Left ventricle myocardium inferior (tissue), 1 donor: ENCODE data around the gene PPP1R12B. TPM values are rescaled to one million over a fixed set of nuclear protein-coding genes. Genes with fewer than 3 reads are reported as not detected.
"Not testable (repeated sequence)": the region's sequence is repeated elsewhere in the genome, so short reads cannot be mapped to it uniquely, and the experiment has no call there.

ENCODE experiments used
- DNase-seq: peaks from one replicate; pipeline ENCODE4 v3.0.0-alpha.2; 2020
- H3K27ac ChIP-seq: fragments of 200-600 bp; replicated peaks from 2 replicates; pipeline ENCODE4 v1.8.0; 2021
- H3K27me3 ChIP-seq: fragments of 200-600 bp; 2 replicates; pipeline ENCODE4 v1.8.0; 2021; ENCODE audit warnings: low read depth
- H3K36me3 ChIP-seq: fragments of 200-600 bp; 2 replicates; pipeline ENCODE4 v1.8.0; 2021
- H3K4me1 ChIP-seq: fragments of 200-600 bp; 2 replicates; pipeline ENCODE4 v1.8.0; 2021
- H3K4me3 ChIP-seq: fragments of 200-600 bp; 2 replicates; pipeline ENCODE4 v1.8.0; 2021; ENCODE audit warnings: mild to moderate bottlenecking, moderate library complexity
- H3K9me3 ChIP-seq: fragments of 200-600 bp; replicated peaks from 2 replicates; pipeline ENCODE4 v1.8.0; 2021
- intact Hi-C: fragments of 100-400 bp; cut with micrococcal nuclease; formaldehyde crosslinking; loops from one replicate; pipeline ENCODE4 v1.11.0; 2022
- total RNA-seq: library from RNA; stranded (reverse); fragmentation: NEBNext Ultra II Directional; extraction: Animal tissue kit (Norgen Biotek cat#: 25700); gene quantifications from one replicate; pipeline ENCODE4 v1.2.1, GENCODE V29; 2021
- TF ChIP-seq, protein P1 (sequence below): fragments of 200-600 bp; IDR thresholded peaks from 2 replicates; pipeline ENCODE4 v1.8.0; 2021; ENCODE audit warnings: antibody characterized with exemption, mild to moderate bottlenecking, borderline replicate concordance
- donor health status: DM: no; HTN: yes; CAD: no; lungs with severe emphysema.

Gene PPP1R12B
- total RNA-seq, 1 donor from 2014 or later = 706 TPM

DNA sequence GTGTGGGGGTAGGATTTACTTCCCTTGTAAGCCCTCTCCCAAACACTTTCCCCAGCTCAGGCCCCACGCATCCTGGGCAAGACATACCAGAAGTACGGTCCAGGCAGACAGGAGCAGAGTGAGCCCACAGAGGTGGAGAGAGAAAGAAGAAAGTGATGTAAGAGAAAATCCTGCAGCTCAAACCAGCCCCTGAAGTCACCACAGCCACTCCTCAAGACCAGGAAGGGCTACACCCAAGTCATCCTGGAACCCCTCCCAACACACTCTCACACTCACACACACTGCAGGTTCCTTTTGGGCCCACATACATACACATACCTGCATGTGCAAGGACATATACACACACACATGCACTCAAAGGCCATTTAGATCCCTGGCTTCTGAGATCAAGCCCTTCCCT, 254.9 kb downstream of the PPP1R12B start:
- H3K36me3 ChIP-seq = peaks cover 12% of the 10 kb centered on the region
- intact Hi-C loops = no loop called here

DNA sequence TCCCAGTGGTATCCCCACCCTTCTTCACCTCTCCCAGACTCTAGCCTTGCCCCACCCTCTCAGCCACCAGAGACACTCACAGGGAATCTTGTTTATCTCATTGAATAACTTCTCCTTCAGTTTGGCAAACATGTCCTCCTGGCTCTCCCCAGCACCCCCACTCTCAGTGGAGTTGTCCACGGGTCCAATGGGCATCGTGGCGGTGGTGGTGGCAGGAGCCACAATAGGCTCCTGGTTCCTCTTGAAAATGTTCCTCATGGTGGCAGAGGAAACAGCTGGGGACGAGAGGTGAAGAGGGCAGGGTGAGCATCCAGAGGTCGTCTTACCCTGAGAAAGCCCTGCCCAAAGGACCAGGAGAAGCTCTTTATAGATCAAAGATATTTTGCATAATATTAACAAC, 257.0 kb downstream of the PPP1R12B start:
- Histone ChIP-seq H3K4me1 (no peaks in the 10 kb centered on the region), H3K27me3 (no peaks in the 10 kb centered on the region), H3K4me3 (no peak overlapping the region), H3K36me3 (peaks cover 12% of the 10 kb centered on the region), H3K27ac (no peak overlapping the region), H3K9me3 (no peaks in the 10 kb centered on the region)
- intact Hi-C loops = no loop called here
- no peak for DNase-seq
- TF ChIP-seq, protein P1, sequence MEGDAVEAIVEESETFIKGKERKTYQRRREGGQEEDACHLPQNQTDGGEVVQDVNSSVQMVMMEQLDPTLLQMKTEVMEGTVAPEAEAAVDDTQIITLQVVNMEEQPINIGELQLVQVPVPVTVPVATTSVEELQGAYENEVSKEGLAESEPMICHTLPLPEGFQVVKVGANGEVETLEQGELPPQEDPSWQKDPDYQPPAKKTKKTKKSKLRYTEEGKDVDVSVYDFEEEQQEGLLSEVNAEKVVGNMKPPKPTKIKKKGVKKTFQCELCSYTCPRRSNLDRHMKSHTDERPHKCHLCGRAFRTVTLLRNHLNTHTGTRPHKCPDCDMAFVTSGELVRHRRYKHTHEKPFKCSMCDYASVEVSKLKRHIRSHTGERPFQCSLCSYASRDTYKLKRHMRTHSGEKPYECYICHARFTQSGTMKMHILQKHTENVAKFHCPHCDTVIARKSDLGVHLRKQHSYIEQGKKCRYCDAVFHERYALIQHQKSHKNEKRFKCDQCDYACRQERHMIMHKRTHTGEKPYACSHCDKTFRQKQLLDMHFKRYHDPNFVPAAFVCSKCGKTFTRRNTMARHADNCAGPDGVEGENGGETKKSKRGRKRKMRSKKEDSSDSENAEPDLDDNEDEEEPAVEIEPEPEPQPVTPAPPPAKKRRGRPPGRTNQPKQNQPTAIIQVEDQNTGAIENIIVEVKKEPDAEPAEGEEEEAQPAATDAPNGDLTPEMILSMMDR = no peak

More for the DNA sequence above, 254.9 kb downstream of the PPP1R12B start:
- Histone ChIP-seq H3K27me3 (no peaks in the 10 kb centered on the region), H3K4me1 (peaks cover 9% of the 10 kb centered on the region), H3K4me3 (no peak overlapping the region), H3K27ac (no peak overlapping the region), H3K9me3 (no peaks in the 10 kb centered on the region)
- DNase-seq = no peak
- TF ChIP-seq, protein P1 = no peak

DNA sequence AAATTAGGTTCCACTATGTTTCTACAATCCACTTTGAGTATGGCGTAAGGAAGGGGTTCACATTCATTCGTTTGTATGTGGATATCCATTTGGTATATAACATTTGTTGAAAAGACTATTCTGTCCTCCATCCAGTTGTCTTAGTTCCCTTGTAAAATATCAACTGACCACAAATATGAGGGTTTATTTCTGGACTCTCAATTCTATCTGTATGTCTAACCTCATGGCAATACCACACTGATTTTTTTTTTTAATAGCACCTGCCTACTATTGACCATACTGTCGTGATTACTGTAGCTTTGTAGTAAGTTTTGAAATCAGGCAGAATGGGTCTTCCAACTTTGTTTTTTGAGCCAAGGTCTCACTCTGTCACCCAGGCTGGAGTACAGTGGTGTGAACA, 263.5 kb downstream of the PPP1R12B start:
- H3K9me3 ChIP-seq, H3K36me3 ChIP-seq, H3K27ac ChIP-seq, intact Hi-C loops, H3K4me3 ChIP-seq, H3K27me3 ChIP-seq, DNase-seq: not testable (repeated sequence)
- H3K4me1 ChIP-seq = peaks cover 39% of the 10 kb centered on the region

DNA sequence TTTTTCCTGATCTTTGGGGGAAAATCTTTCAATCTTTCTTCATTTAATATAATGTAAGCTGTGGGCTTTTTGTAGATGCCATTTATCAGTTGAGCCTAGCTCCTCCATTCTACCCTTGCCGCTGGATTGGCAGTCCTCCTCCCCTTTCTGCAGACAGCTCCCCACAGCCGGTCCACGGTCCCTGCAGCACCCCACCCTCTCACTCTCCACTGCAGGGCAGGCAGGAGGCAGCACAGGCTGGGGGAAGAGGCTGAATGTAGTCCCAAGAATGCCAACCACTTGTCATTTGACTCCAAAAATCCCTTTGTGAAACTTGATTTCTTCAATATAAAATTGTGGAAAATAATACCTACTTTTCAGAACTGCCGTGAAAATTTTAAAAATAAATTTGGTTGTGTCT, 265.1 kb downstream of the PPP1R12B start:
- Histone ChIP-seq H3K9me3 (no peaks in the 10 kb centered on the region), H3K4me1 (peaks cover 43% of the 10 kb centered on the region), H3K27me3 (no peaks in the 10 kb centered on the region), H3K4me3 (no peak overlapping the region), H3K36me3 (no peaks in the 10 kb centered on the region), H3K27ac (no peak overlapping the region)
- TF ChIP-seq, protein P1 = no peak
- no peak for DNase-seq
- intact Hi-C loops = no loop called here

DNA sequence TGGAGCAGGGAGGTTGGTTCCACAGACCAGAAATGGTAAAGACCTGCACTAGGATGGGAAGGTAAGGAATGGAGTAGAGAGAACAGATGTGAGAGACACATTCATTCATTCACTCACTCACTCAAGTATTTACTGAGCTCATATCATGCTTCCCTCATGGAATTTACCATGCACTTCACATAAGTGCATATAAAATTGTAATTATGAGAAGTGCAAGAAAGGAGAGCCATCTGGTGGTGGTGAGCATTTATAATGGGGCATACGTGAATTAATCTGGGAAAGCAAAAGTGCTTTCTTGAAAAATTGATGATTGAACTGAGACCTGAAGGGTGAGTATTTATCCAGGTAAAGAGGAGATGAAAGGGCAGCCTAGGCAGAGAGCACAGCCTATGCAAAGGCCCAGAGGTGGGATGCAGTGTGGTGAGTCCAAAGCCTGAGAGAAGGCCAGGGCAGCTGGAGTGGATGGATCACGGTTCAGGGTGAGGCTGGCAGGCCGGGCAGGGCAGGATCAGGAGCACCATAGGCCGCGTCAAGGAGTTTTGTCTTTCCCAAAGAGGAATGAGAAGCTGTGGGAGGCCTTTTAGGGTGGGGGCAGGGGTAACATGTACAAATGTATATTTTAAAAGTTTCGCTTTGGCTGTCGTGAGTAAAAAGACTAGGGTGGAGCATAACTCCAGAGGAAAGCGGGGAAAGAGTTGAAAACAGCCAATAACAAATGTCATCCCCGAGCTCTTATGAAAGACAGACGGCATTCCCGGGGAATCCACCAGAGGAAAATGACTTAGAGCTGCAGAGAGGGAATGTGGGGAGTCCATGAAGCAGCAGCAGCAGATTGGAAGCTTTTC, 266.1 kb downstream of the PPP1R12B start:
- not testable (repeated sequence) for H3K9me3 ChIP-seq

DNA sequence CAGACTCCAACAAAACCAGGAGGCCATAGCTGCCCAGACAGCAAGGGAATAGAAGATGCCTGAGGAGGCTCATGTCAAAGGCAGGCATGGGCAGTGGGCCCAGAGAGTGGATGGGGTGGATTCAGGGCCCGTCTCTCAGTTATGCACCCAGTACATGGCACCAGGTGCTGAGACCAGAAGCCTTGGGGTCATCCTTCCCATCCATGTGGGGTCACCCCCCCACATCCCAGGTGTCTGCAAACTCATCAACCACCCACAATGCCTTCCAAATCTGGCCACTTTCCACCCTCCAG, 266.7 kb downstream of the PPP1R12B start:
- DNase-seq, intact Hi-C loops, H3K4me3 ChIP-seq, H3K36me3 ChIP-seq, H3K9me3 ChIP-seq, H3K27me3 ChIP-seq: not testable (repeated sequence)
- Histone ChIP-seq H3K27ac (peak overlapping the region; percentile 80), H3K4me1 (peaks cover 55% of the 10 kb centered on the region)

More for the DNA sequence above, 266.1 kb downstream of the PPP1R12B start:
- DNase-seq, H3K27me3 ChIP-seq, H3K4me3 ChIP-seq, intact Hi-C loops, H3K36me3 ChIP-seq: not testable (repeated sequence)
- TF ChIP-seq, protein P1 = peak; percentile 29
- Histone ChIP-seq H3K4me1 (peaks cover 53% of the 10 kb centered on the region), H3K27ac (peak overlapping the region; percentile 80)
